H1 (cell line): ENCODE results near the gene NR1H2. TPM values are rescaled to one million over a fixed set of nuclear protein-coding genes. Genes with fewer than 3 reads are reported as not detected.

ENCODE experiments used
- CTCF ChIA-PET: fragments of 300-600 bp; sonication (Branson Sonifier 250); formaldehyde crosslinking; loops from one replicate; lab custom pipeline; 2021; ENCODE audit not compliant: partially characterized antibody; lab: Charles Lee
- POLR2A ChIA-PET: fragments of 300-600 bp; sonication (Branson Sonifier 250); formaldehyde crosslinking; loops from one replicate; lab custom pipeline; 2021; ENCODE audit warnings: inconsistent platforms; ENCODE audit not compliant: partially characterized antibody; lab: Charles Lee
- DNase-seq, 2 experiments: peaks; one replicate each; pipeline versions ENCODE4 v3.0.0 to v3.0.0-alpha.2; 2010 to 2022; ENCODE audit warnings: low spot score in 2 of 2, low read depth in 1 of 2, mixed read lengths in 1 of 2
- FAIRE-seq: peaks from 2 replicates; lab custom pipeline; 2011; peaks lifted over from hg19 to GRCh38; lab: Jason Lieb, UNC
- H2AFZ ChIP-seq: 2 replicates; pipeline ENCODE4 v1.8.1; 2012; ENCODE audit warnings: low read length, inconsistent platforms
- H2AK5ac ChIP-seq: 2 replicates; pipeline ENCODE4 v1.6.1; 2013; ENCODE audit warnings: low read depth, low read length
- H2BK120ac ChIP-seq: replicated peaks from 2 replicates; pipeline ENCODE3; 2013; ENCODE audit warnings: low read depth, low read length, inconsistent platforms
- H2BK12ac ChIP-seq: 2 replicates; pipeline ENCODE4 v1.6.1; 2013; ENCODE audit warnings: low read depth, low read length
- H2BK15ac ChIP-seq: 2 replicates; pipeline ENCODE4 v1.6.1; 2013; ENCODE audit warnings: low read length
- H2BK20ac ChIP-seq: 2 replicates; pipeline ENCODE4 v1.6.1; 2013; ENCODE audit warnings: low read length
- H2BK5ac ChIP-seq: 2 replicates; pipeline ENCODE4 v1.6.1; 2013; ENCODE audit warnings: low read depth, low read length
- H3K14ac ChIP-seq: 2 replicates; pipeline ENCODE4 v1.6.1; 2013; ENCODE audit warnings: inconsistent platforms; ENCODE audit not compliant: insufficient read length
- H3K18ac ChIP-seq: 2 replicates; pipeline ENCODE4 v1.6.1; 2013; ENCODE audit warnings: low read length; ENCODE audit errors: extremely low read depth
- H3K23ac ChIP-seq: 2 replicates; pipeline ENCODE4 v1.6.1; 2013; ENCODE audit warnings: inconsistent platforms; ENCODE audit not compliant: insufficient read length
- H3K23me2 ChIP-seq: 2 replicates; pipeline ENCODE4 v1.6.1; 2013; ENCODE audit warnings: low read depth, low read length
- H3K27ac ChIP-seq: 2 replicates; pipeline ENCODE4 v1.6.1; 2011; ENCODE audit warnings: low read depth, low read length, inconsistent platforms
- H3K27me3 ChIP-seq, 4 experiments: replicated peaks in 1 of 4; 1 replicate in 1 of 4; 2 replicates in 3 of 4; pipeline versions ENCODE4 v1.6.1 to v1.8.1; 2011 to 2013; ENCODE audit warnings: low read length in 3 of 4, mild to moderate bottlenecking in 3 of 4, inconsistent platforms in 2 of 4, mixed read lengths in 2 of 4, moderate library complexity in 1 of 4; ENCODE audit not compliant: control insufficient read depth in 3 of 4, insufficient read depth in 3 of 4; ENCODE audit errors: extremely low read depth in 1 of 4
- H3K36me3 ChIP-seq, 4 experiments: 2 replicates each; pipeline versions ENCODE4 v1.6.1 to v1.8.1; 2011 to 2013; ENCODE audit warnings: mild to moderate bottlenecking in 4 of 4, low read length in 3 of 4, moderate library complexity in 2 of 4, control low read depth in 1 of 4, inconsistent platforms in 1 of 4; ENCODE audit not compliant: insufficient read depth in 4 of 4, control insufficient read depth in 2 of 4
- H3K4ac ChIP-seq: replicated peaks from 2 replicates; pipeline ENCODE3; 2013; ENCODE audit warnings: low read length, low read depth, mixed read lengths, inconsistent platforms; ENCODE audit not compliant: insufficient read length
- H3K4me1 ChIP-seq, 4 experiments: replicated peaks in 1 of 4; 1 replicate in 1 of 4; 2 replicates in 3 of 4; pipeline versions ENCODE4 v1.6.1 to v1.8.1; 2011 to 2013; ENCODE audit warnings: low read length in 3 of 4, inconsistent platforms in 2 of 4, mixed read lengths in 1 of 4; ENCODE audit not compliant: insufficient read depth in 4 of 4, control insufficient read depth in 3 of 4
- H3K4me2 ChIP-seq, 2 experiments: 2 replicates each; pipeline versions ENCODE4 v1.6.1 to v1.8.1; 2011 to 2013; ENCODE audit warnings: low read depth in 2 of 2, low read length in 2 of 2, control low read depth in 1 of 2, inconsistent platforms in 1 of 2, mild to moderate bottlenecking in 1 of 2; ENCODE audit not compliant: insufficient read depth in 1 of 2
- H3K4me3 ChIP-seq, 4 experiments: fragments of 200-600, 300-600 bp in 1 of 4; sonication (generic), shearing (Covaris generic), sonication (Bioruptor Twin) in 1 of 4; 2 replicates each; pipeline versions ENCODE4 v1.5.1 to v1.8.1; 2011 to 2016; ENCODE audit warnings: low read length in 4 of 4, low read depth in 3 of 4, control low read depth in 2 of 4, inconsistent platforms in 2 of 4, mild to moderate bottlenecking in 2 of 4, mixed read lengths in 1 of 4, moderate library complexity in 1 of 4; ENCODE audit not compliant: insufficient read depth in 2 of 4; ENCODE audit errors: extremely low read depth in 1 of 4
- H3K56ac ChIP-seq: replicated peaks from 2 replicates; pipeline ENCODE3; 2013; ENCODE audit warnings: low read depth, mild to moderate bottlenecking, mixed read lengths, low read length, inconsistent platforms; ENCODE audit not compliant: insufficient read length
- H3K79me1 ChIP-seq: 2 replicates; pipeline ENCODE4 v1.6.1; 2013; ENCODE audit warnings: low read depth, low read length, control low read depth
- H3K79me2 ChIP-seq, 2 experiments: 2 replicates each; pipeline versions ENCODE4 v1.6.1 to v1.8.1; 2012 to 2013; ENCODE audit warnings: low read length in 2 of 2, mild to moderate bottlenecking in 2 of 2, inconsistent platforms in 1 of 2; ENCODE audit not compliant: insufficient read depth in 2 of 2, control insufficient read depth in 1 of 2
- H3K9ac ChIP-seq, 4 experiments: replicated peaks in 1 of 4; 1 replicate in 1 of 4; 2 replicates in 3 of 4; pipeline versions ENCODE4 v1.6.1 to v1.8.1; 2011 to 2013; ENCODE audit warnings: low read depth in 3 of 4, low read length in 3 of 4, control low read depth in 2 of 4, mild to moderate bottlenecking in 2 of 4, moderate library complexity in 2 of 4, inconsistent platforms in 1 of 4; ENCODE audit errors: extremely low read depth in 1 of 4
- H3K9me3 ChIP-seq, 2 experiments: 2 replicates each; pipeline versions ENCODE4 v1.6.1 to v1.8.1; 2012 to 2013; ENCODE audit warnings: mild to moderate bottlenecking in 2 of 2, moderate library complexity in 2 of 2, control low read depth in 1 of 2, inconsistent platforms in 1 of 2, low read depth in 1 of 2, low read length in 1 of 2, mixed read lengths in 1 of 2; ENCODE audit not compliant: insufficient read depth in 2 of 2
- H4K20me1 ChIP-seq, 2 experiments: replicated peaks in 1 of 2; 2 replicates each; pipeline versions ENCODE3 to v1.8.1; 2011 to 2013; ENCODE audit warnings: inconsistent platforms in 2 of 2, low read length in 2 of 2, mild to moderate bottlenecking in 1 of 2; ENCODE audit not compliant: insufficient read depth in 2 of 2, control insufficient read depth in 1 of 2
- H4K5ac ChIP-seq: 2 replicates; pipeline ENCODE4 v1.6.1; 2013; ENCODE audit warnings: low read length, low read depth, mixed read lengths, inconsistent platforms; ENCODE audit not compliant: insufficient read length
- H4K8ac ChIP-seq: 2 replicates; pipeline ENCODE4 v1.8.0; 2013; ENCODE audit warnings: mild to moderate bottlenecking, moderate library complexity, low read length, inconsistent platforms; ENCODE audit not compliant: insufficient read depth; ENCODE audit errors: extremely low read depth
- H4K91ac ChIP-seq: replicated peaks from 2 replicates; pipeline ENCODE3; 2013; ENCODE audit warnings: low read length, mixed read lengths, inconsistent platforms; ENCODE audit not compliant: insufficient read length
- CBX8 ChIP-seq: fragments of 300-800, 300-1000 bp; sonication (generic); IDR thresholded peaks from 2 replicates; pipeline ENCODE4 v1.7.1; 2016; ENCODE audit warnings: low read depth, low read length, borderline replicate concordance
- FOSL1 ChIP-seq: IDR thresholded peaks from 2 replicates; pipeline ENCODE4 v1.6.1; 2011; ENCODE audit warnings: mild to moderate bottlenecking, low read depth, low read length, moderate library complexity; ENCODE audit not compliant: insufficient read depth
- NANOG ChIP-seq: IDR thresholded peaks from 2 replicates; pipeline ENCODE4 v1.6.1; 2011; ENCODE audit warnings: low read length, low read depth, mild to moderate bottlenecking, inconsistent platforms; ENCODE audit not compliant: insufficient read depth, poor library complexity, severe bottlenecking
- NRF1 ChIP-seq: IDR thresholded peaks from 2 replicates; pipeline ENCODE4 v1.6.1; 2011; ENCODE audit warnings: mild to moderate bottlenecking, low read depth, low read length, improper control_type of control experiment
- RFX5 ChIP-seq: IDR thresholded peaks from 2 replicates; pipeline ENCODE4 v1.6.1; 2011; ENCODE audit warnings: low read depth, low read length, improper control_type of control experiment, borderline replicate concordance
- RNF2 ChIP-seq: fragments of 200-900, 300-1000 bp; sonication (generic); IDR thresholded peaks from 2 replicates; pipeline ENCODE4 v1.7.1; 2016; ENCODE audit warnings: borderline replicate concordance, low read depth, mild to moderate bottlenecking, antibody characterized with exemption, low read length; ENCODE audit not compliant: poor library complexity, severe bottlenecking; ENCODE audit errors: missing control alignments
- TBP ChIP-seq: IDR thresholded peaks from 2 replicates; pipeline ENCODE4 v1.6.1; 2011; ENCODE audit warnings: low read depth, low read length, improper control_type of control experiment
- TCF12 ChIP-seq: IDR thresholded peaks from 2 replicates; pipeline ENCODE4 v1.6.1; 2011; ENCODE audit warnings: low read depth, mild to moderate bottlenecking, low read length
- WGBS, 2 experiments: shearing (Covaris generic) in 1 of 2; methylation state at CpG; one replicate each; pipeline versions ENCODE4 v1.1.6 to v1.1.7; 2013 to 2015; ENCODE audit warnings: low lambda C conversion rate in 2 of 2, mixed read lengths in 2 of 2, inconsistent platforms in 1 of 2, low coverage in 1 of 2, missing lambda C conversion rate in 1 of 2; ENCODE audit not compliant: insufficient replicate concordance in 2 of 2, insufficient coverage in 1 of 2, insufficient read length in 1 of 2; ENCODE audit errors: extremely low coverage in 1 of 2, missing lambda C conversion rate in 1 of 2; 5-methylcytosine and 5-hydroxymethylcytosine counted together
- polyA plus RNA-seq, 7 experiments: library from polyadenylated mRNA; depleted of rRNA in 3 of 7; stranded (reverse) in 5 of 7; unstranded in 2 of 7; fragments of >200 nt in 5 of 7; fragments of 200-250 nt in 2 of 7; gene quantifications; 1 replicate in 5 of 7; 2 replicates in 1 of 7; 4 replicates in 1 of 7; pipeline versions ENCODE4 v1.2.1 to v1.2.3, GENCODE V29; 2011 to 2013; ENCODE audit warnings: missing spikeins in 2 of 7, mixed read lengths in 2 of 7
- total RNA-seq: library from RNA; stranded (reverse); fragmentation: NEBNext Ultra II Directional; extraction: Animal tissue kit (Norgen Biotek cat#: 25700); gene quantifications from 2 replicates; pipeline ENCODE4 v1.2.1, GENCODE V29; 2021
- TF ChIP-seq, protein P1 (sequence below): IDR thresholded peaks from 2 replicates; pipeline ENCODE4 v1.6.1; 2011; ENCODE audit warnings: low read length, improper control_type of control experiment

The NR1H2 gene
- total and polyA plus RNA-seq, 2 of the 8 experiments (the other 6 are each of a cell fraction or from before 2014, with no cell fraction given) = 40.3 to 47.5 TPM

DNA sequence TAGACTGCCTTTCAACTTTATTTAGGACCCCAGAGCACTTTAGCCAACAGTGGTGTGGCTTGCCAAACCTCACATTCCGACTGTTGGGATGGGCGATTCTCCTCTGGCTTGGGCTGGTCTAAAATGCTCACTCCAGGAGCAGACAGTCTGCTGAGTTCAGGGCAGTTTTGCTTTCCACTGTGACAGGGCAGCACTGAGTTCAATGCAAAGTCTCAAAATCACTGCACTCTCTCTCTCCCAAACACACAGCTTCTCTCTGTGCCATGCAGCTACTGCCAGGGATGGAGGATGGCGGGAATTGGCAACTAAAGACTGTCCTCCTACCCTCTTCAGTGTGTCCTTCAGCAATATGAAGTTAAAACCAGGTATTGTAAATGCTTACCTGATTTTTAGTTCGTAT lies 24.0 kb upstream of the NR1H2 start:
- no peak overlapping the region for H2BK12ac ChIP-seq
- H4K8ac ChIP-seq = no peak overlapping the region
- 72% methylated on average over 4 of the region's 4 CpGs; no CpG with 5 or more reads in 1 of the 2 experiments for WGBS, 2 experiments
- no peak overlapping the region for H3K14ac ChIP-seq
- FAIRE-seq (no peak), DNase-seq (no peak)
- no peaks in the 10 kb centered on the region for H3K79me1 ChIP-seq
- H4K5ac ChIP-seq = no peak overlapping the region
- H2BK5ac ChIP-seq = no peak overlapping the region
- peaks cover 0 to 2% of the 10 kb centered on the region in 2 experiments for H4K20me1 ChIP-seq
- H3K23ac ChIP-seq = no peak overlapping the region
- no peaks in the 10 kb centered on the region for H3K27me3 ChIP-seq
- no peak overlapping the region for H2AFZ ChIP-seq
- H2BK120ac ChIP-seq = no peak overlapping the region
- H2BK20ac ChIP-seq = no peak overlapping the region
- ChIA-PET CTCF (interaction anchor here (1.1 to 2.6 kb wide), 9 partner anchors 9 to 374 kb away, joined by 3 to 10 read pairs (median 3); no protein-coding TSS in a partner anchor), POLR2A (interaction anchor here (0.9 kb wide), 1 partner anchor 65 kb away, joined by 3 read pairs; no protein-coding TSS in a partner anchor)
- H2BK15ac ChIP-seq = no peak overlapping the region
- H4K91ac ChIP-seq = no peak overlapping the region
- H3K4me1 ChIP-seq = no peaks in the 10 kb centered on the region; a peak in 3 of 7 replicates
- H3K27ac ChIP-seq = no peak overlapping the region
- no peak overlapping the region for H3K9ac ChIP-seq
- no peaks in the 10 kb centered on the region for H3K36me3 ChIP-seq
- no peak overlapping the region for H3K4ac ChIP-seq
- H3K23me2 ChIP-seq = no peaks in the 10 kb centered on the region
- no peaks in the 10 kb centered on the region for H3K79me2 ChIP-seq
- no peak overlapping the region for H3K4me3 ChIP-seq
- H3K56ac ChIP-seq = no peak overlapping the region
- no peak overlapping the region for H2AK5ac ChIP-seq
- H3K4me2 ChIP-seq = no peak overlapping the region
- no peaks in the 10 kb centered on the region for H3K9me3 ChIP-seq
- H3K18ac ChIP-seq = no peak overlapping the region
- TF ChIP-seq NRF1 (no peak), TCF12 (no peak), NANOG (no peak), TBP (no peak), RFX5 (no peak), CBX8 (no peak), RNF2 (no peak), FOSL1 (no peak)
- TF ChIP-seq, protein P1, sequence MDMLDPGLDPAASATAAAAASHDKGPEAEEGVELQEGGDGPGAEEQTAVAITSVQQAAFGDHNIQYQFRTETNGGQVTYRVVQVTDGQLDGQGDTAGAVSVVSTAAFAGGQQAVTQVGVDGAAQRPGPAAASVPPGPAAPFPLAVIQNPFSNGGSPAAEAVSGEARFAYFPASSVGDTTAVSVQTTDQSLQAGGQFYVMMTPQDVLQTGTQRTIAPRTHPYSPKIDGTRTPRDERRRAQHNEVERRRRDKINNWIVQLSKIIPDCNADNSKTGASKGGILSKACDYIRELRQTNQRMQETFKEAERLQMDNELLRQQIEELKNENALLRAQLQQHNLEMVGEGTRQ = no peak
